ENCODE data around the gene RPS6KB2.

GRCh38 chr11:67441098-67441563 lies 12.8 kb downstream of the RPS6KB2 start:
- no peak for TF ChIP-seq POLR2A (IDR thresholded peaks at IDR 0.05; ENCODE audit: borderline replicate concordance, extremely low read depth, insufficient read depth, insufficient read length)
- TF ChIP-seq CTCF (IDR thresholded peaks at IDR 0.05 in 2 of 3, conservative IDR thresholded peaks at IDR 0.05 in 1 of 3; ENCODE audit: borderline replicate concordance in 1 of 3, insufficient read depth in 1 of 3, low read depth in 2 of 3, low read length in 2 of 3), result no peak
- TF ChIP-seq EZH2 (IDR thresholded peaks at IDR 0.05), result no peak
